Adipocyte (in vitro differentiated cells): ENCODE measurements around the gene LPGAT1.
"Not testable (repeated sequence)": the region's sequence is repeated elsewhere in the genome, so short reads cannot be mapped to it uniquely, and the experiment has no call there.

Experiments
- DNase-seq: peaks from one replicate; pipeline ENCODE4 v3.0.0-alpha.2; 2015; ENCODE audit warnings: low read depth
- H3K27me3 ChIP-seq: replicated peaks from 2 replicates; pipeline ENCODE4 v1.7.0; 2013; ENCODE audit warnings: mild to moderate bottlenecking, low read length, moderate library complexity; ENCODE audit not compliant: control insufficient read depth, insufficient read depth
- H3K36me3 ChIP-seq: 2 replicates; pipeline ENCODE4 v1.7.0; 2013; ENCODE audit warnings: low read length, mild to moderate bottlenecking, moderate library complexity; ENCODE audit not compliant: control insufficient read depth, insufficient read depth, severe bottlenecking
- H3K4me1 ChIP-seq: 2 replicates; pipeline ENCODE4 v1.7.0; 2013; ENCODE audit warnings: mild to moderate bottlenecking, low read length, moderate library complexity; ENCODE audit not compliant: control insufficient read depth, insufficient read depth
- H3K4me3 ChIP-seq: 2 replicates; pipeline ENCODE4 v1.7.0; 2013; ENCODE audit warnings: mild to moderate bottlenecking, low read length, moderate library complexity
- H3K9ac ChIP-seq: 2 replicates; pipeline ENCODE4 v1.7.0; 2013; ENCODE audit warnings: mild to moderate bottlenecking, low read length, moderate library complexity
- H3K9me3 ChIP-seq: 2 replicates; pipeline ENCODE4 v1.7.0; 2013; ENCODE audit warnings: mild to moderate bottlenecking, low read length, moderate library complexity; ENCODE audit not compliant: control insufficient read depth

Gene LPGAT1

GRCh38 chr1:211830328-211831142 is at the start of gene LPGAT1:
LPGAT1 (minus strand) TSS chr1:211830763; CDS start chr1:211829296, 1,467 bp downstream.
- H3K27me3 ChIP-seq, result no peaks in the 10 kb centered on the region
- peak within 1 kb of the TSS; percentile 86 for H3K9ac ChIP-seq
- no peaks in the 10 kb centered on the region for H3K9me3 ChIP-seq
- H3K36me3 ChIP-seq, result no peaks in the 10 kb centered on the region
- H3K4me3 ChIP-seq, result peak within 1 kb of the TSS; percentile 84
- peaks cover 11% of the 10 kb centered on the region for H3K4me1 ChIP-seq
- peak; percentile 93 for DNase-seq

- Histone ChIP-seq H3K4me3 (no peak overlapping the region), H3K9me3 (peaks cover 10% of the 10 kb centered on the region), H3K36me3 (no peaks in the 10 kb centered on the region), H3K4me1 (no peaks in the 10 kb centered on the region), H3K27me3 (no peaks in the 10 kb centered on the region), H3K9ac (no peak overlapping the region)
- DNase-seq, result no peak
These were observed 48.9 kb upstream of the LPGAT1 start for GRCh38 chr1:211879475-211879874.

- Histone ChIP-seq H3K27me3 (peaks cover 10% of the 10 kb centered on the region), H3K4me3 (no peak overlapping the region), H3K9ac (no peak overlapping the region), H3K36me3 (no peaks in the 10 kb centered on the region), H3K9me3 (peaks cover 10% of the 10 kb centered on the region), H3K4me1 (no peaks in the 10 kb centered on the region)
- DNase-seq, result peak; percentile 2
These were observed 46.5 kb upstream of the LPGAT1 start for GRCh38 chr1:211876851-211877590.

- Histone ChIP-seq H3K9ac (no peak overlapping the region), H3K27me3 (peaks cover 10% of the 10 kb centered on the region), H3K36me3 (no peaks in the 10 kb centered on the region), H3K4me1 (no peaks in the 10 kb centered on the region), H3K4me3 (no peak overlapping the region), H3K9me3 (no peaks in the 10 kb centered on the region)
- no peak for DNase-seq
These were observed 45.0 kb upstream of the LPGAT1 start for GRCh38 chr1:211875541-211875940.

- DNase-seq, result no peak
- Histone ChIP-seq H3K4me3 (no peak overlapping the region), H3K4me1 (no peaks in the 10 kb centered on the region), H3K36me3 (no peaks in the 10 kb centered on the region), H3K9me3 (no peaks in the 10 kb centered on the region), H3K9ac (no peak overlapping the region), H3K27me3 (peaks cover 10% of the 10 kb centered on the region)
These were observed 44.2 kb upstream of the LPGAT1 start for GRCh38 chr1:211874521-211875347.

GRCh38 chr1:211873731-211874130 is 43.2 kb upstream of the LPGAT1 start:
- H3K9ac ChIP-seq, DNase-seq, H3K36me3 ChIP-seq, H3K4me3 ChIP-seq, H3K4me1 ChIP-seq, H3K27me3 ChIP-seq, H3K9me3 ChIP-seq: not testable (repeated sequence)

GRCh38 chr1:211870156-211870555 is 39.6 kb upstream of the LPGAT1 start:
- Histone ChIP-seq H3K36me3 (no peaks in the 10 kb centered on the region), H3K9ac (no peak overlapping the region), H3K9me3 (no peaks in the 10 kb centered on the region), H3K27me3 (peaks cover 10% of the 10 kb centered on the region), H3K4me3 (no peak overlapping the region), H3K4me1 (no peaks in the 10 kb centered on the region)
- peak; percentile 67 for DNase-seq

GRCh38 chr1:211865180-211865579 is 34.6 kb upstream of the LPGAT1 start:
- H3K27me3 ChIP-seq, result no peaks in the 10 kb centered on the region
- no peak overlapping the region for H3K4me3 ChIP-seq

GRCh38 chr1:211859405-211859804 is 28.8 kb upstream of the LPGAT1 start:
- H3K9ac ChIP-seq, result no peak overlapping the region
- no peak for DNase-seq
- no peaks in the 10 kb centered on the region for H3K4me1 ChIP-seq
- peaks cover 2% of the 10 kb centered on the region for H3K27me3 ChIP-seq
- H3K9me3 ChIP-seq, result peaks cover 8% of the 10 kb centered on the region
- H3K4me3 ChIP-seq, result no peak overlapping the region
- H3K36me3 ChIP-seq, result no peaks in the 10 kb centered on the region

More at GRCh38 chr1:211865180-211865579, 34.6 kb upstream of the LPGAT1 start:
- Histone ChIP-seq H3K4me1 (no peaks in the 10 kb centered on the region), H3K9ac (no peak overlapping the region), H3K9me3 (no peaks in the 10 kb centered on the region), H3K36me3 (no peaks in the 10 kb centered on the region)
- DNase-seq, result no peak

- peaks cover 2% of the 10 kb centered on the region for H3K9me3 ChIP-seq
These were observed 20.6 kb upstream of the LPGAT1 start for GRCh38 chr1:211851174-211851573.

More at GRCh38 chr1:211851174-211851573, 20.6 kb upstream of the LPGAT1 start:
- no peak overlapping the region for H3K4me3 ChIP-seq
- no peaks in the 10 kb centered on the region for H3K36me3 ChIP-seq
- H3K4me1 ChIP-seq, result no peaks in the 10 kb centered on the region
- DNase-seq, result no peak
- H3K9ac ChIP-seq, result no peak overlapping the region
- no peaks in the 10 kb centered on the region for H3K27me3 ChIP-seq
